GM12878 (cell line): Measurements from ENCODE around the gene DNMBP. TPM values are rescaled to one million over a fixed set of nuclear protein-coding genes. Genes with fewer than 3 reads are reported as not detected.

ENCODE experiments used
- HDAC2 ChIP-seq: fragments of 200-600 bp; sonication (generic); IDR thresholded peaks from 2 replicates; pipeline ENCODE4 v1.6.1; 2017
- NFIC ChIP-seq: IDR thresholded peaks from 2 replicates; pipeline ENCODE4 v1.6.1; 2012; ENCODE audit warnings: low read depth, mild to moderate bottlenecking, inconsistent platforms, low read length, moderate library complexity
- SREBF2 ChIP-seq: IDR thresholded peaks from 2 replicates; pipeline ENCODE4 v1.6.1; 2012; ENCODE audit warnings: mild to moderate bottlenecking, low read length
- WRNIP1 ChIP-seq: IDR thresholded peaks from 2 replicates; pipeline ENCODE4 v1.6.1; 2011; ENCODE audit warnings: low read depth, low read length, improper control_type of control experiment, borderline replicate concordance
- YBX1 ChIP-seq: fragments of 450-650 bp; IDR thresholded peaks from 2 replicates; pipeline ENCODE4 v1.6.1; 2016; ENCODE audit warnings: antibody characterized with exemption
- ZBTB11 ChIP-seq: fragments of 450-650 bp; formaldehyde crosslinking; IDR thresholded peaks from 2 replicates; pipeline ENCODE4 v1.5.0; 2022; ENCODE audit warnings: mild to moderate bottlenecking, missing genetic modification characterization
- ZNF384 ChIP-seq: IDR thresholded peaks from 2 replicates; pipeline ENCODE4 v1.6.1; 2012; ENCODE audit warnings: low read depth, mild to moderate bottlenecking, low read length, improper control_type of control experiment, borderline replicate concordance
- polyA plus RNA-seq, 11 experiments: library from polyadenylated mRNA; depleted of rRNA in 4 of 11; unstranded in 6 of 11; stranded (reverse) in 5 of 11; fragments of >200 nt; fragmentation: Nextera tagmentation in 4 of 11; fragmentation: Illumina TruSeq in 1 of 11; extraction: Ambion mirVana in 4 of 11; extraction: Trizol in 1 of 11; gene quantifications; 1 replicate in 1 of 11; 2 replicates in 10 of 11; pipeline versions ENCODE4 v1.2.1 to v1.2.3, GENCODE V29; 2011 to 2016; ENCODE audit warnings: inconsistent platforms in 2 of 11, missing spikeins in 2 of 11, low read depth in 1 of 11
- total RNA-seq, 4 experiments: library from RNA; depleted of rRNA in 3 of 4; stranded (reverse); fragments of >200 nt in 3 of 4; fragmentation: Illumina TruSeq in 1 of 4; extraction: Trizol in 1 of 4; gene quantifications; 2 replicates each; pipeline versions ENCODE4 v1.2.1 to v1.2.3, GENCODE V29; 2013 to 2021
- TF ChIP-seq, protein P1 (sequence below): IDR thresholded peaks from 2 replicates; pipeline ENCODE4 v1.6.1; 2011; ENCODE audit warnings: borderline replicate concordance, low read depth, mild to moderate bottlenecking, moderate library complexity, low read length; ENCODE audit not compliant: insufficient read depth, poor library complexity, severe bottlenecking
- TF ChIP-seq, protein P2 (sequence below): IDR thresholded peaks from 2 replicates; pipeline ENCODE4 v1.6.1; 2011; ENCODE audit warnings: mild to moderate bottlenecking, low read depth, low read length, moderate library complexity; ENCODE audit not compliant: insufficient replicate concordance

Gene DNMBP
- total and polyA plus RNA-seq, 10 of the 15 experiments (the other 5 are each of a cell fraction or from before 2014, with no cell fraction given): 7.1 to 45.0 (median 22.0) TPM

DNA sequence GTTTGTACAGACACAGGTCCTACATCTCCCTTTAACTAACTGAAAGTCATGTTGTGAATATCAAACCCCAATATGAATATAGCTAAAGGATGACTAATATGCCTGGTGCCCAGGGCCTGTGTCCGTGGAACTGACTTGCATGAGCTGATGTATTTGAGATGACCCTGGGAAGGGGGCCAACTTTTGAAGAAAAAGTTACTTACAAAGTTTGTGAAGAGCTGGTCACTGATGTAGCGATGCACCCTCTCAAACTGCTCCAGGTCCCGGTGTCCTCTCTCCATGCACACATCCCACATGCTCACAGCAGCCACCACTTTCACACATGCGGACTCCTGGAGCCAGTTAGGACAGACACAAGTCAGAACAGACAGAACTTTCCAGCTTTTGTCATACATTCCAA is 121.1 kb downstream of the DNMBP start (continued):
- no peak for TF ChIP-seq ZBTB11
- TF ChIP-seq, protein P1, sequence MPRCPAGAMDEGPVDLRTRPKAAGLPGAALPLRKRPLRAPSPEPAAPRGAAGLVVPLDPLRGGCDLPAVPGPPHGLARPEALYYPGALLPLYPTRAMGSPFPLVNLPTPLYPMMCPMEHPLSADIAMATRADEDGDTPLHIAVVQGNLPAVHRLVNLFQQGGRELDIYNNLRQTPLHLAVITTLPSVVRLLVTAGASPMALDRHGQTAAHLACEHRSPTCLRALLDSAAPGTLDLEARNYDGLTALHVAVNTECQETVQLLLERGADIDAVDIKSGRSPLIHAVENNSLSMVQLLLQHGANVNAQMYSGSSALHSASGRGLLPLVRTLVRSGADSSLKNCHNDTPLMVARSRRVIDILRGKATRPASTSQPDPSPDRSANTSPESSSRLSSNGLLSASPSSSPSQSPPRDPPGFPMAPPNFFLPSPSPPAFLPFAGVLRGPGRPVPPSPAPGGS: no peak
- TF ChIP-seq HDAC2: no peak
- TF ChIP-seq YBX1: no peak
- TF ChIP-seq, protein P2, sequence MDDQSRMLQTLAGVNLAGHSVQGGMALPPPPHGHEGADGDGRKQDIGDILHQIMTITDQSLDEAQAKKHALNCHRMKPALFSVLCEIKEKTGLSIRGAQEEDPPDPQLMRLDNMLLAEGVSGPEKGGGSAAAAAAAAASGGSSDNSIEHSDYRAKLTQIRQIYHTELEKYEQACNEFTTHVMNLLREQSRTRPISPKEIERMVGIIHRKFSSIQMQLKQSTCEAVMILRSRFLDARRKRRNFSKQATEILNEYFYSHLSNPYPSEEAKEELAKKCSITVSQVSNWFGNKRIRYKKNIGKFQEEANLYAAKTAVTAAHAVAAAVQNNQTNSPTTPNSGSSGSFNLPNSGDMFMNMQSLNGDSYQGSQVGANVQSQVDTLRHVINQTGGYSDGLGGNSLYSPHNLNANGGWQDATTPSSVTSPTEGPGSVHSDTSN: no peak
- TF ChIP-seq SREBF2: no peak
- no peak for TF ChIP-seq WRNIP1
- no peak for TF ChIP-seq NFIC
- TF ChIP-seq ZNF384: no peak
